Mesenchymal stem cell (in vitro differentiated cells and primary cell): ENCODE results near the gene AP3B2.

Experiments
- DNase-seq: peaks from one replicate; pipeline ENCODE4 v3.0.0-alpha.2; 2013
- H2AFZ ChIP-seq: one replicate; pipeline ENCODE4 v1.6.1; 2013; ENCODE audit warnings: low read depth, mild to moderate bottlenecking, control low read depth, inconsistent platforms, low read length, moderate library complexity
- H2AK5ac ChIP-seq: 2 replicates; pipeline ENCODE4 v1.6.1; 2013; ENCODE audit warnings: low read length, moderate library complexity, mild to moderate bottlenecking, inconsistent platforms; ENCODE audit not compliant: severe bottlenecking
- H2BK120ac ChIP-seq: one replicate; pipeline ENCODE4 v1.6.1; 2013; ENCODE audit warnings: low read depth, mild to moderate bottlenecking, inconsistent platforms, low read length, moderate library complexity
- H2BK12ac ChIP-seq, 2 experiments: one replicate each; pipeline ENCODE4 v1.6.1; 2013; ENCODE audit warnings: inconsistent platforms in 2 of 2, low read length in 2 of 2, mild to moderate bottlenecking in 2 of 2, moderate library complexity in 2 of 2, control low read depth in 1 of 2
- H2BK15ac ChIP-seq: one replicate; pipeline ENCODE4 v1.6.1; 2013; ENCODE audit warnings: mild to moderate bottlenecking, low read depth, inconsistent platforms; ENCODE audit not compliant: poor library complexity, severe bottlenecking
- H2BK5ac ChIP-seq: 2 replicates; pipeline ENCODE4 v1.6.1; 2013; ENCODE audit warnings: low read depth, mild to moderate bottlenecking, low read length, control low read depth, inconsistent platforms; ENCODE audit not compliant: poor library complexity, severe bottlenecking
- H3K14ac ChIP-seq, 2 experiments: one replicate each; pipeline ENCODE4 v1.6.1; 2013; ENCODE audit warnings: inconsistent platforms in 2 of 2, low read length in 2 of 2, control low read depth in 1 of 2, mild to moderate bottlenecking in 1 of 2, moderate library complexity in 1 of 2
- H3K18ac ChIP-seq, 2 experiments: one replicate each; pipeline ENCODE4 v1.6.1; 2013; ENCODE audit warnings: inconsistent platforms in 2 of 2, low read length in 2 of 2, control low read depth in 1 of 2, low read depth in 1 of 2, mild to moderate bottlenecking in 1 of 2
- H3K23ac ChIP-seq, 2 experiments: one replicate each; pipeline ENCODE4 v1.6.1; 2013; ENCODE audit warnings: inconsistent platforms in 2 of 2, low read length in 2 of 2, mild to moderate bottlenecking in 2 of 2, moderate library complexity in 2 of 2, control low read depth in 1 of 2
- H3K27ac ChIP-seq: 2 replicates; pipeline ENCODE4 v1.5.1; 2013; ENCODE audit warnings: mild to moderate bottlenecking, moderate library complexity, low read length, control low read depth, inconsistent platforms; ENCODE audit not compliant: poor library complexity, severe bottlenecking
- H3K27me3 ChIP-seq, 2 experiments: 2 replicates each; pipeline versions ENCODE4 v1.6.1 to v1.7.0; 2013; ENCODE audit warnings: low read length in 2 of 2, mild to moderate bottlenecking in 2 of 2, moderate library complexity in 2 of 2, control low read depth in 1 of 2, inconsistent platforms in 1 of 2; ENCODE audit not compliant: control insufficient read depth in 1 of 2, insufficient read depth in 1 of 2
- H3K36me3 ChIP-seq, 2 experiments: 2 replicates each; pipeline versions ENCODE4 v1.6.1 to v1.7.0; 2013; ENCODE audit warnings: low read length in 2 of 2, control low read depth in 1 of 2, inconsistent platforms in 1 of 2, low read depth in 1 of 2, mild to moderate bottlenecking in 1 of 2; ENCODE audit not compliant: insufficient read depth in 2 of 2, control insufficient read depth in 1 of 2
- H3K4ac ChIP-seq, 2 experiments: one replicate each; pipeline ENCODE4 v1.6.1; 2013; ENCODE audit warnings: inconsistent platforms in 2 of 2, low read length in 2 of 2, mild to moderate bottlenecking in 2 of 2, moderate library complexity in 2 of 2, control low read depth in 1 of 2, low read depth in 1 of 2
- H3K4me1 ChIP-seq: 2 replicates; pipeline ENCODE4 v1.6.1; 2013; ENCODE audit warnings: low read depth, low read length, control low read depth; ENCODE audit not compliant: control insufficient read depth, insufficient read depth
- H3K4me2 ChIP-seq: 2 replicates; pipeline ENCODE4 v1.6.1; 2013; ENCODE audit warnings: low read length, mild to moderate bottlenecking, inconsistent platforms; ENCODE audit not compliant: poor library complexity, severe bottlenecking
- H3K4me3 ChIP-seq, 2 experiments: 2 replicates each; pipeline versions ENCODE4 v1.5.1 to v1.7.0; 2013; ENCODE audit warnings: low read length in 2 of 2, mild to moderate bottlenecking in 2 of 2, control low read depth in 1 of 2, low read depth in 1 of 2; ENCODE audit not compliant: insufficient read depth in 1 of 2
- H3K79me1 ChIP-seq: replicated peaks from 2 replicates; pipeline ENCODE4 v1.6.1; 2013; ENCODE audit warnings: mild to moderate bottlenecking, control low read depth, low read length, inconsistent platforms; ENCODE audit not compliant: poor library complexity, severe bottlenecking
- H3K9ac ChIP-seq: 2 replicates; pipeline ENCODE4 v1.7.0; 2013; ENCODE audit warnings: mild to moderate bottlenecking, low read length, moderate library complexity
- H3K9me3 ChIP-seq: 2 replicates; pipeline ENCODE4 v1.7.0; 2013; ENCODE audit warnings: mild to moderate bottlenecking, low read length; ENCODE audit not compliant: control insufficient read depth
- H4K8ac ChIP-seq: one replicate; pipeline ENCODE4 v1.6.1; 2013; ENCODE audit warnings: inconsistent platforms, mild to moderate bottlenecking, low read length, moderate library complexity
- H4K91ac ChIP-seq: one replicate; pipeline ENCODE4 v1.6.1; 2013; ENCODE audit warnings: mild to moderate bottlenecking, low read length, inconsistent platforms
- WGBS: methylation state at CpG from one replicate; pipeline ENCODE4 v1.1.7; 2013; ENCODE audit warnings: mixed read lengths; 5-methylcytosine and 5-hydroxymethylcytosine counted together

AP3B2 gene

GRCh38 chr15:82699726-82700125, 9.9 kb downstream of the AP3B2 start:
- Histone ChIP-seq H3K4ac (no peak overlapping the region), H3K79me1 (no peaks in the 10 kb centered on the region), H3K23ac (no peak overlapping the region), H3K27ac (no peak overlapping the region), H3K27me3 (no peaks in the 10 kb centered on the region), H3K9me3 (no peaks in the 10 kb centered on the region), H3K4me3 (no peak overlapping the region), H3K36me3 (no peaks in the 10 kb centered on the region), H4K91ac (no peak overlapping the region), H3K4me2 (no peak overlapping the region), H3K18ac (no peak overlapping the region), H2AFZ (no peak overlapping the region), H2BK120ac (no peak overlapping the region), H3K9ac (no peak overlapping the region), H2AK5ac (no peak overlapping the region), H2BK15ac (no peak overlapping the region), H2BK5ac (no peak overlapping the region), H2BK12ac (no peak overlapping the region), H3K14ac (no peak overlapping the region), H4K8ac (no peak overlapping the region), H3K4me1 (no peaks in the 10 kb centered on the region)
- no peak for DNase-seq
- WGBS, result 62% methylated on average over 11 of the region's 11 CpGs

- Histone ChIP-seq H3K27ac (no peak overlapping the region), H3K18ac (no peak overlapping the region), H3K36me3 (no peaks in the 10 kb centered on the region), H3K79me1 (no peaks in the 10 kb centered on the region), H3K23ac (no peak overlapping the region), H2AK5ac (no peak overlapping the region), H3K4me3 (no peak overlapping the region), H2BK5ac (no peak overlapping the region), H2BK15ac (no peak overlapping the region), H3K4ac (no peak overlapping the region), H3K9me3 (no peaks in the 10 kb centered on the region), H4K8ac (no peak overlapping the region), H4K91ac (no peak overlapping the region), H3K4me2 (no peak overlapping the region), H3K9ac (no peak overlapping the region), H3K27me3 (no peaks in the 10 kb centered on the region), H2AFZ (no peak overlapping the region), H2BK120ac (no peak overlapping the region), H3K14ac (no peak overlapping the region), H3K4me1 (no peaks in the 10 kb centered on the region), H2BK12ac (no peak overlapping the region)
- DNase-seq, result no peak
- 84% methylated on average over 7 of the region's 8 CpGs for WGBS
Observed at GRCh38 chr15:82698711-82699345, 10.8 kb downstream of the AP3B2 start.

- Histone ChIP-seq H2BK15ac (no peak overlapping the region), H3K36me3 (no peaks in the 10 kb centered on the region), H2AFZ (no peak overlapping the region), H4K8ac (no peak overlapping the region), H3K9ac (no peak overlapping the region), H3K4me2 (no peak overlapping the region), H4K91ac (no peak overlapping the region), H3K27me3 (no peaks in the 10 kb centered on the region), H3K23ac (no peak overlapping the region), H2AK5ac (no peak overlapping the region), H3K4me3 (no peak overlapping the region), H2BK12ac (no peak overlapping the region), H3K14ac (no peak overlapping the region), H3K27ac (no peak overlapping the region), H3K4ac (no peak overlapping the region), H3K4me1 (no peaks in the 10 kb centered on the region), H3K79me1 (no peaks in the 10 kb centered on the region), H3K9me3 (no peaks in the 10 kb centered on the region), H2BK120ac (no peak overlapping the region), H2BK5ac (no peak overlapping the region), H3K18ac (no peak overlapping the region)
- WGBS, result 89% methylated on average over 9 of the region's 9 CpGs
- DNase-seq, result no peak
Observed at GRCh38 chr15:82697735-82698407, 11.8 kb downstream of the AP3B2 start.

- H4K91ac ChIP-seq, result no peak overlapping the region
- H3K27ac ChIP-seq, result no peak overlapping the region
- H3K14ac ChIP-seq, result no peak overlapping the region
- no peak overlapping the region for H4K8ac ChIP-seq
- H2BK5ac ChIP-seq, result no peak overlapping the region
- no peaks in the 10 kb centered on the region for H3K27me3 ChIP-seq
- no peak overlapping the region for H2BK120ac ChIP-seq
- H3K4me2 ChIP-seq, result no peak overlapping the region
- no peaks in the 10 kb centered on the region for H3K36me3 ChIP-seq
- H3K9me3 ChIP-seq, result no peaks in the 10 kb centered on the region
- H2AK5ac ChIP-seq, result no peak overlapping the region
- no peak overlapping the region for H2AFZ ChIP-seq
- H3K4ac ChIP-seq, result no peak overlapping the region
- no peak overlapping the region for H3K9ac ChIP-seq
- H2BK12ac ChIP-seq, result no peak overlapping the region
- no peak for DNase-seq
- no peak overlapping the region for H3K18ac ChIP-seq
- no peak overlapping the region for H2BK15ac ChIP-seq
- H3K79me1 ChIP-seq, result no peaks in the 10 kb centered on the region
- no peak overlapping the region for H3K23ac ChIP-seq
- no peak overlapping the region for H3K4me3 ChIP-seq
- WGBS, result 95% methylated on average over 23 of the region's 23 CpGs
- H3K4me1 ChIP-seq, result no peaks in the 10 kb centered on the region
Observed at GRCh38 chr15:82692171-82692570, 17.5 kb downstream of the AP3B2 start.
